ENCODE data around the gene PPARG. TPM values are rescaled to one million over a fixed set of nuclear protein-coding genes. Genes with fewer than 3 reads are reported as not detected.

PPARG gene
- total and polyA plus RNA-seq, 2 of the 13 experiments (the other 11 are each of a cell fraction or from before 2014, with no cell fraction given), result 13.9 to 58.3 TPM

GRCh38 chr3:12393894-12394293 lies 105.0 kb downstream of the PPARG start:
- Histone ChIP-seq H3K4me2 (ENCODE audit: low read depth, low read length) (no peak overlapping the region), H3K4me3 (replicated peaks in 1 of 3; ENCODE audit: insufficient read depth in 1 of 3, low read depth in 2 of 3, low read length in 3 of 3) (no peak overlapping the region), H3K27ac (ENCODE audit: extremely low read length, insufficient read depth, low read length) (no peak overlapping the region), H3K4me1 (ENCODE audit: insufficient read depth, low read length) (no peaks in the 10 kb centered on the region), H3K9ac (ENCODE audit: insufficient read depth, low read depth, low read length) (no peak overlapping the region), H4K20me1 (ENCODE audit: insufficient read depth, low read length) (no peaks in the 10 kb centered on the region), H3K9me3 (ENCODE audit: low read length) (no peaks in the 10 kb centered on the region), H2AFZ (ENCODE audit: low read length) (no peak overlapping the region), H3K36me3 (replicated peaks in 1 of 2; ENCODE audit: control insufficient read depth in 1 of 2, insufficient read depth in 2 of 2, low read length in 2 of 2) (peaks cover 1 to 19% of the 10 kb centered on the region in 2 experiments), H3K79me2 (ENCODE audit: insufficient read depth, low read length) (no peaks in the 10 kb centered on the region), H3K27me3 (ENCODE audit: control insufficient read depth in 1 of 2, insufficient read depth in 2 of 2, low read length in 2 of 2) (no peaks in the 10 kb centered on the region)
- DNase-seq (ENCODE audit: low spot score) (no peak), FAIRE-seq (no peak), ATAC-seq (no peak)
- intact Hi-C loops (cut with micrococcal nuclease; ENCODE audit: unreplicated experiment) (no loop called here), in situ Hi-C loops (cut with HindIII; ENCODE audit: extremely low pct_ligation_motif_present, low pct_unique_long_range_greater_than_20kb) (no loop called here)
- no TSS peak for BruUV-seq (replicated peaks)
- WGBS (ENCODE audit: low lambda C conversion rate), result 100% methylated on average over 1 of the region's 1 CpG
- TF ChIP-seq CEBPB (IDR thresholded peaks at IDR 0.05; ENCODE audit: borderline replicate concordance, low read depth, low read length), result peak; percentile 63; the same call in 1 of the 2 replicates
- TF ChIP-seq ATF4 (CRISPR knock-in tag; IDR thresholded peaks at IDR 0.05), result 0 out of 4 replicates have a peak, but pooled peaks of 1 of the 2 experiments have one; percentile 20
- TF ChIP-seq TCF7L2 (IDR thresholded peaks at IDR 0.05; ENCODE audit: low read depth, low read length), result no peak
- ChIA-PET POLR2A (interaction anchor here (1.5 kb wide), 1 partner anchor 12 kb away, joined by 3 read pairs; no protein-coding TSS in a partner anchor), CTCF (ENCODE audit: low intra/inter-chr PET ratio, low total read pairs) (no interaction called here)

- Histone ChIP-seq H3K4me2 (ENCODE audit: low read depth, low read length) (no peak overlapping the region), H3K4me1 (ENCODE audit: insufficient read depth, low read length) (no peaks in the 10 kb centered on the region), H3K9ac (ENCODE audit: insufficient read depth, low read depth, low read length) (no peak overlapping the region), H3K4me3 (replicated peaks in 1 of 3; ENCODE audit: insufficient read depth in 1 of 3, low read depth in 2 of 3, low read length in 3 of 3) (no peak overlapping the region), H3K36me3 (replicated peaks in 1 of 2; ENCODE audit: control insufficient read depth in 1 of 2, insufficient read depth in 2 of 2, low read length in 2 of 2) (peaks cover 1 to 20% of the 10 kb centered on the region in 2 experiments), H3K27me3 (ENCODE audit: control insufficient read depth in 1 of 2, insufficient read depth in 2 of 2, low read length in 2 of 2) (no peaks in the 10 kb centered on the region), H4K20me1 (ENCODE audit: insufficient read depth, low read length) (no peaks in the 10 kb centered on the region), H2AFZ (ENCODE audit: low read length) (no peak overlapping the region), H3K9me3 (ENCODE audit: low read length) (no peaks in the 10 kb centered on the region), H3K27ac (ENCODE audit: extremely low read length, insufficient read depth, low read length) (no peak overlapping the region), H3K79me2 (ENCODE audit: insufficient read depth, low read length) (no peaks in the 10 kb centered on the region)
- no peak for FAIRE-seq
- no peak for ATAC-seq
- no peak for DNase-seq (ENCODE audit: low spot score)
- BruUV-seq (replicated peaks), result no TSS peak
- CTCF ChIA-PET (ENCODE audit: low intra/inter-chr PET ratio, low total read pairs), result no interaction called here
- intact Hi-C loops (cut with micrococcal nuclease; ENCODE audit: unreplicated experiment), result no loop called here
- in situ Hi-C loops (cut with HindIII; ENCODE audit: extremely low pct_ligation_motif_present, low pct_unique_long_range_greater_than_20kb), result no loop called here
- WGBS (ENCODE audit: low lambda C conversion rate), result 98% methylated on average over 4 of the region's 4 CpGs
- POLR2A ChIA-PET, result interaction anchor here (1.5 kb wide), 1 partner anchor 11 kb away, joined by 3 read pairs; no protein-coding TSS in a partner anchor
- no peak for TF ChIP-seq SUZ12 (IDR thresholded peaks at IDR 0.05; ENCODE audit: low read depth, low read length)
- TF ChIP-seq AFF4 (CRISPR knock-in tag; IDR thresholded peaks at IDR 0.05), result no peak
- no peak for TF ChIP-seq HMGA1 (CRISPR knock-in tag; conservative IDR thresholded peaks at IDR 0.05)
- no peak for TF ChIP-seq UBTF (CRISPR knock-in tag; IDR thresholded peaks at IDR 0.05)
- TF ChIP-seq XRCC5 (optimal IDR thresholded peaks at IDR 0.05; ENCODE audit: low read length), result no peak
- TF ChIP-seq HNRNPUL1 (IDR thresholded peaks at IDR 0.05; ENCODE audit: low read depth, low read length), result no peak
- no peak for TF ChIP-seq ZNF619 (CRISPR knock-in tag; IDR thresholded peaks at IDR 0.05)
Measured at GRCh38 chr3:12394569-12395271, 105.8 kb downstream of the PPARG start.

All from HepG2 (cell line).